Coronary artery (tissue), 2 donors: Measurements from ENCODE around the gene MAP3K12.
A peak's percentile ranks its signal among the peaks of the same experiment; 100 is the strongest.

Experiments
- DNase-seq: peaks from one replicate; pipeline ENCODE4 v3.0.0-alpha.2; 2017; ENCODE audit warnings: low spot score
- H3K27ac ChIP-seq, 2 donors: fragments of 200-600 bp; sonication (generic); one replicate each; pipeline ENCODE4 v1.5.1; 2016 to 2019
- H3K4me3 ChIP-seq: fragments of 200-600 bp; sonication (generic); 2 replicates; pipeline ENCODE4 v1.5.1; 2016; ENCODE audit warnings: mild to moderate bottlenecking, moderate library complexity
- TF ChIP-seq, protein P1 (sequence below): fragments of 200-600 bp; sonication (generic); IDR thresholded peaks from one replicate; pipeline ENCODE4 v1.5.1; 2019; ENCODE audit warnings: antibody characterized with exemption

MAP3K12 gene

DNA sequence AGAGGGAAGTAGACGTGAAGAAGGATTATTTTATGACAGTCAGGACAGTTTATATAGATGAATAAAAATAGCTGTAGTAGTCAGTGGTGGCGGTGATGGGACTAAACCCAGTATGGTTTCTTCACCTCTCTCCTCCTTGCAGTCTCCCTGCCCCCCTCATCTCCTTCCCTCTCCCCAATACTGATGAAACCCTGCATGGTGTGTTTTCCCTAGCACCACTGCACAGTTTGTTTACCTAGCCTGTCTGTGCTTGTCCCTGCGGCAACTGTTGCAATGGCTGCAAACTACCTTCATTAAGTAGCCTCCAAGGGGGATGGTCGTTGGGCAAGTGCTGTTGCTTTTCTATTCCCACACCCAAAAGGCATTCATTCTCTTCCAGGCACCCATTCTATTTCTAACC, 32.6 kb downstream of the MAP3K12 start:
- TF ChIP-seq, protein P1, sequence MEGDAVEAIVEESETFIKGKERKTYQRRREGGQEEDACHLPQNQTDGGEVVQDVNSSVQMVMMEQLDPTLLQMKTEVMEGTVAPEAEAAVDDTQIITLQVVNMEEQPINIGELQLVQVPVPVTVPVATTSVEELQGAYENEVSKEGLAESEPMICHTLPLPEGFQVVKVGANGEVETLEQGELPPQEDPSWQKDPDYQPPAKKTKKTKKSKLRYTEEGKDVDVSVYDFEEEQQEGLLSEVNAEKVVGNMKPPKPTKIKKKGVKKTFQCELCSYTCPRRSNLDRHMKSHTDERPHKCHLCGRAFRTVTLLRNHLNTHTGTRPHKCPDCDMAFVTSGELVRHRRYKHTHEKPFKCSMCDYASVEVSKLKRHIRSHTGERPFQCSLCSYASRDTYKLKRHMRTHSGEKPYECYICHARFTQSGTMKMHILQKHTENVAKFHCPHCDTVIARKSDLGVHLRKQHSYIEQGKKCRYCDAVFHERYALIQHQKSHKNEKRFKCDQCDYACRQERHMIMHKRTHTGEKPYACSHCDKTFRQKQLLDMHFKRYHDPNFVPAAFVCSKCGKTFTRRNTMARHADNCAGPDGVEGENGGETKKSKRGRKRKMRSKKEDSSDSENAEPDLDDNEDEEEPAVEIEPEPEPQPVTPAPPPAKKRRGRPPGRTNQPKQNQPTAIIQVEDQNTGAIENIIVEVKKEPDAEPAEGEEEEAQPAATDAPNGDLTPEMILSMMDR, result no peak
- H3K4me3 ChIP-seq, result no peak overlapping the region
- DNase-seq, result no peak
- H3K27ac ChIP-seq, result no peak overlapping the region

DNA sequence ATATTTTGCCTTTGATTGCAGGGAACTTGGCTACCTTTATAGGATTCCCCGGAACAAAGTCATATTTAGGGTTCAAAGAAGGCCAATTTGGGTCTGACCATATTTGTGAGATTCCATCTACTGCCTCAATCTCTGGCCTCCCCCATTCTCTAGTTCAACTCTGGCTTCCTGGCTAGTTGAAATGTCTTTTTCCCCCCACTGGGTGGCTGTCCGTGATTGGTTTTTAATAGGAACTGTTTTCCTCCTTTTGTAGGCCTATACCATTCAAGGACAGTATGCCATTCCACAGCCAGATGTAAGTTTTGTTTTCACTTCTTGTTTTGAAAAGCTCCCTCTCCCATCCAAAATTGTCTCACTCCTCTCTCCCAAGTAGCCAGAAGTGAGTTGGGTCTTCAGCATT, 33.6 kb downstream of the MAP3K12 start:
- Histone ChIP-seq H3K4me3 (no peak overlapping the region), H3K27ac (peak overlapping the region in 1 of 2 donors; percentile 22)
- TF ChIP-seq, protein P1, result no peak
- DNase-seq, result no peak

DNA sequence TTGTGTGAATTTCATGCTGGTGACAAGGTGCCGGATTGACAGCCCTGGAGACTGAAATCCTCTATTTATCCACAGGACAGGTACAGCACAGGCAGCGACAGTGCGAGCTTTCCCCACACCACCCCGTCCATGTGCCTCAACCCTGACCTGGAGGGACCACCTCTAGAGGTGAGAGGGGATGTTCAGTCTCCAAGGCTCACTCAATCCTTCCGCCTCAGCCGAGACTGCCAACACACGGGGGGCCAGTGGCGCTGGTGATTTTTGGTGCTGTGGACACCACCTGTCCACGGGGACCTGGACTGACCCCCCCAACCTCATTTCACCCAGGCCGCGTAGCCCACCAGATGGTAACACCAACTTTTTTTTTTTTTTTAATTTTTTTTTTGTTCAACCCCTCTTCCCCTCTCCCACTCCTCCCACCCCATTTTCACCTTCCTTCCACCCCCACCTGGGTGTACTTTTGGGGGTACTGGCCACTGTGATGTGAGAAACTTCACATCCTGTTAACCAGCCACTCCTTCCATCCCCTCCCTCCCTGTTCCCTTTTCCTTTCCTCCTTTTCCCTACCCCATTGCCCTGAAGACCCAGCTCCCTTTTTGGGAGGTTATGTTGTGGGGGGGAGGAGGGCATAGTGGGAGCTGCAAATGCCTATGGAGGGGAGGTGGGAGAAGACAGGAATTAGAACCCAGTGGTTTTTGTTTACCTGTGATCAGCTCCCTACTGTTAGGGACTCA, 34.4 kb downstream of the MAP3K12 start:
- Histone ChIP-seq H3K27ac (no peak overlapping the region), H3K4me3 (no peak overlapping the region)
- no peak for DNase-seq
- TF ChIP-seq, protein P1, result no peak

DNA sequence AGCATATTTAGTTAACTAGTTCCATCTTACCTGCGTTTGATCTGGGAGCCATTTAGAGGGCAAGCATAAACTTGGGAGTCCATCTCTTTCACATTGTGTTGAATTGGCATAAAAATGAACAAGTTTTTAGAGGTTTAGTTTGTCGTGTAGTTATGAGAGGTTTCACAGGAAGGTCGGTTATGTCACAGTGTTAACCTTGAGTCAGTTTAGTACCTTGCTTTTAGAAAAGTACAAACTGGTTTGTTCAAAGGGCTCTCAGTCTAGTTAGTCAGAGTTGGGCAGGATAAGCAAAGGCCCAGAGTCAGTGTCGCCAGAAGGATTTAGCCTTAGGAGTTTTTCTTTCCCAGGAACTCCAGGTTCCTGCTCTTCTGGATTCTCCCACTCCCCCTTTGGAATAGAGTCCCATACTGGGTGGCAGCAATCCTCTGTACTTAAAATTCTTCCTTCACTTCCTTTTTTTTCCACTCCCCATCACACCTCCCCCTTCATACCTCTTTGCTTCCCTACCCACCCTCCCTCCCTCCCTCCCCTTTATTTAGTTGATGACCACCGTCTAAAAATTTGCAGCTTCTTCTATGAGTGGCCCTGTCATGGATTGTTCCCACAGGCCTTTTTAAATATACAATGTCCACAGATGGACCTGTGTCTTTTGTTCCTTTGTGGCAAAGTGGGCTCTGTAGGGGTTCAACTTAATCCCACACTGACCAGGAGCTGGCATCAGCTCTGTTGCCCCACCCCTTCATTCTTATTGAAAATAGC, 35.3 kb downstream of the MAP3K12 start:
- Histone ChIP-seq H3K27ac (no peak overlapping the region), H3K4me3 (no peak overlapping the region)
- DNase-seq, result no peak
- TF ChIP-seq, protein P1, result no peak

DNA sequence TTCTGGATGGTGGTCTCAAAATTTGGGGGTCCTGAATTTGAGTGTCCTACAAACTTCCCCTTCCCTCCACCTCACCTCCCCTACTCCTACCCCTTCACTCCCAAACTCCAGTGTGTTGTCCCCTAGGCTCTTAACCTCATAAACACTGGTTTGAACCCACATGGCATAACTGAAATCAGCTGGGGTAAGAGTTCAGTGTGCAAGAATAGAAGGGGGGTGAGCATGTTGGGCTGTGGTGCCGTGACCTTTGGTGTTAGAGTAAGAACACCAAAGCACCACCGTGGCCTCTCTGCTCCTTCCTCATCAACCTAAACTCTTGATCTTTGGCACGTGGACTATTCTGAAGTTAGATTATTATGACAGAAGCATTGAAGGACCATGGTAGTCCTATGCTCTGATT, 36.3 kb downstream of the MAP3K12 start:
- no peak overlapping the region for H3K27ac ChIP-seq
- TF ChIP-seq, protein P1, result no peak
- H3K4me3 ChIP-seq, result no peak overlapping the region
- DNase-seq, result no peak

DNA sequence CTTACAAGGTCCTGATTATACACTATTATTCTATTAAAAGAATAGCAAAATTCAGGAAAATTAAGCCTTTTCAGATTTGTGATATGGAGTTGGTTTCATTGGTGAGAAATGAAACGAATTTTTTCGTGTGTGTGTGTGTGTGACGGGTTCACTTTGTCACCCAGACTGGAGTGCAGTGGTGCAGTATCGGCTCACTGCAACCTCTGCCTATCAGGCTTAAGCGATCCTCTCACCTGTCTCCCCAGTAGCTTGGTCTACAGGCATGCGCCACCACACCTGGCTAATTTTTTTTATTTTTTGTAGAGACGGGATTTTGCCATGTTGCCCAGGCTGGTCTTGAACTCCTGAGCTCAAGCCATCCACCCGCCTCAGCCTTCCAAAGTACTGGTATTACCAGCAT, 37.7 kb downstream of the MAP3K12 start:
- H3K4me3 ChIP-seq, result no peak overlapping the region
- no peak for DNase-seq
- no peak overlapping the region for H3K27ac ChIP-seq
- TF ChIP-seq, protein P1, result no peak

DNA sequence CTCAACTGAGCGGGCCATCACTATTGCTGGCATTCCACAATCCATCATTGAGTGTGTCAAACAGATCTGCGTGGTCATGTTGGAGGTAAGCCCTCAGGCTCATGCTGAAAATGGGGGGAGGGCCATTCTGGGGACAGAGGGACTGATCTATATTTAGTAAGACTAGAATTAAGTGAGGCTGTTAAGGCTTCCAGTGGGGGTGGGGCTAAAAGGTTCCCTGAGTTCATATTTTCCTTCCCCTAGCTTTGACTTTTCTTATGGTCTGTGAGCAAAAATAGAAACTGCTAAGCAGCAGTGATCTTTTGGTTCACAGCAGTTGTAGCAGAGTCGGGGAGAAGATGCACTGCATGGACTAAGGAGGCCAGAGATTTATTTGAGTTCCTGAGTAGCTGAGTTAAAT, 38.2 kb downstream of the MAP3K12 start:
- DNase-seq, result no peak

More for the DNA sequence above, 38.2 kb downstream of the MAP3K12 start:
- Histone ChIP-seq H3K4me3 (no peak overlapping the region), H3K27ac (peak overlapping the region in 1 of 2 donors; percentile 24)
- TF ChIP-seq, protein P1, result no peak
